HFFc6 (cell line): Measurements from ENCODE around the gene AP5B1. TPM values are rescaled to one million over a fixed set of nuclear protein-coding genes. Genes with fewer than 3 reads are reported as not detected.

ENCODE experiments used
- DNase-seq: peaks from one replicate; pipeline ENCODE4 v3.0.0-alpha.2; 2018
- H3K27ac Mint-ChIP-seq: 2 replicates; pipeline ENCODE4 v1.8.0; 2020; ENCODE audit warnings: mild to moderate bottlenecking, mixed read lengths
- H3K27me3 Mint-ChIP-seq: 2 replicates; pipeline ENCODE4 v1.8.0; 2021; ENCODE audit warnings: mild to moderate bottlenecking, moderate library complexity, mixed read lengths; ENCODE audit not compliant: insufficient read depth
- H3K36me3 Mint-ChIP-seq: 2 replicates; pipeline ENCODE4 v1.8.0; 2021; ENCODE audit warnings: low read depth, mixed read lengths
- H3K4me1 Mint-ChIP-seq: 2 replicates; pipeline ENCODE4 v1.8.0; 2020; ENCODE audit warnings: low read depth, mixed read lengths
- H3K4me3 Mint-ChIP-seq: 2 replicates; pipeline ENCODE4 v1.8.0; 2020; ENCODE audit warnings: mild to moderate bottlenecking, moderate library complexity, mixed read lengths
- H3K9me3 Mint-ChIP-seq: 2 replicates; pipeline ENCODE4 v1.8.0; 2020; ENCODE audit warnings: mild to moderate bottlenecking, mixed read lengths
- total RNA-seq, 6 experiments: library from RNA; stranded (reverse); fragmentation: NEBNext Ultra II Directional; extraction: Animal tissue kit (Norgen Biotek cat#: 25700); gene quantifications; 2 replicates in 1 of 6; 3 replicates in 5 of 6; pipeline ENCODE4 v1.2.3, GENCODE V29; 2021
- TF ChIP-seq, protein P1 (sequence below): fragments of 200-600 bp; sonication (generic); IDR thresholded peaks from 2 replicates; pipeline ENCODE4 v1.5.0; 2021; ENCODE audit warnings: antibody characterized with exemption, mild to moderate bottlenecking

Gene AP5B1
- total RNA-seq, 6 experiments from 2014 or later, result 8.7 to 11.1 (median 9.5) TPM

DNA sequence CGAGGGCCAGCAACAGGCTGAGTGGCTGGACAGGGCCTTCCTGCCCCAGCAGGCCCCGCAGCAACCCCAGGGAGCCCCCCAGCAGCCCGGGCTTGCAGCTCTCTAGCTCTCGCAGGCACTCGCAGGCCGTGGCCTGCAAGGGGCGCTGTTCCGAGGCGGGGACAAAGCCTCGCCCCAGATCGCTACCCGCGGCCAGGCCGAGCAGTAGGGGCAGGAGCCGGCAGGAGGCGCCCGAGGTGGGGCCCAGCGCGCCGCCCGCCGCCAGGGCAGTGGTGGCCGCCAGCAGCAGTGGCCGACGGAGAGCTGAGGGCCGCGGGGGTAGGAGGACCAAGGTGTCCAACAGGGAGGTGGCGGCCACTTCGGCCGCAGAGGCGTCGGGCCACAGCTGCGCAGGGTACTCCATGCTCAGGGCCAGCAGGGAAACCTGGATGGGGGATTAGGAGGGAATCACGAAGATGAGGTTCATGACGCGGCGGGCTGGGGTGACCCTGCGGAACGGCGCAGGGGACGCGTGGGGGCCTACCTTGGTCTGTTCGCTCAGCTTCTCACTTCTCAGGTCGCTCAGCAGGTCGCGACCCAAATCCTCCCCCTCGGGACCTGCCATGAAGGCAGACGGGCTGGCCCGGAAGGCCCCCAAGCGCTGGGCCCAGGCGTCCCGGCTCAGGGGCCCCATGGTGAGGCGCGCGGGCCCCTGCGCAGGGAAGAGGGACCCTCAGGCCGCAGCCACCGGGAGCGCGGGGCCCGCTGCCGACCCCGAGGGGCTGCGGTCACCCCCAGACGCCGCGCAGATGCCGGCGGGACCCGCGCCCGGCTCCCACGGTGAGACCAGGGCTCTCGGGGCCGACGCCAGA is 632 bp downstream of the AP5B1 start:
- peak overlapping the region; percentile 91 for H3K4me3 Mint-ChIP-seq
- TF ChIP-seq, protein P1, sequence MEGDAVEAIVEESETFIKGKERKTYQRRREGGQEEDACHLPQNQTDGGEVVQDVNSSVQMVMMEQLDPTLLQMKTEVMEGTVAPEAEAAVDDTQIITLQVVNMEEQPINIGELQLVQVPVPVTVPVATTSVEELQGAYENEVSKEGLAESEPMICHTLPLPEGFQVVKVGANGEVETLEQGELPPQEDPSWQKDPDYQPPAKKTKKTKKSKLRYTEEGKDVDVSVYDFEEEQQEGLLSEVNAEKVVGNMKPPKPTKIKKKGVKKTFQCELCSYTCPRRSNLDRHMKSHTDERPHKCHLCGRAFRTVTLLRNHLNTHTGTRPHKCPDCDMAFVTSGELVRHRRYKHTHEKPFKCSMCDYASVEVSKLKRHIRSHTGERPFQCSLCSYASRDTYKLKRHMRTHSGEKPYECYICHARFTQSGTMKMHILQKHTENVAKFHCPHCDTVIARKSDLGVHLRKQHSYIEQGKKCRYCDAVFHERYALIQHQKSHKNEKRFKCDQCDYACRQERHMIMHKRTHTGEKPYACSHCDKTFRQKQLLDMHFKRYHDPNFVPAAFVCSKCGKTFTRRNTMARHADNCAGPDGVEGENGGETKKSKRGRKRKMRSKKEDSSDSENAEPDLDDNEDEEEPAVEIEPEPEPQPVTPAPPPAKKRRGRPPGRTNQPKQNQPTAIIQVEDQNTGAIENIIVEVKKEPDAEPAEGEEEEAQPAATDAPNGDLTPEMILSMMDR, result peak; percentile 99
- no peaks in the 10 kb centered on the region for H3K36me3 Mint-ChIP-seq
- no peaks in the 10 kb centered on the region for H3K4me1 Mint-ChIP-seq
- peaks cover 5% of the 10 kb centered on the region; the same call in 1 of the 2 replicates for H3K27me3 Mint-ChIP-seq
- peak overlapping the region; percentile 85 for H3K27ac Mint-ChIP-seq
- H3K9me3 Mint-ChIP-seq, result no peaks in the 10 kb centered on the region
- DNase-seq, result peak; percentile 76

DNA sequence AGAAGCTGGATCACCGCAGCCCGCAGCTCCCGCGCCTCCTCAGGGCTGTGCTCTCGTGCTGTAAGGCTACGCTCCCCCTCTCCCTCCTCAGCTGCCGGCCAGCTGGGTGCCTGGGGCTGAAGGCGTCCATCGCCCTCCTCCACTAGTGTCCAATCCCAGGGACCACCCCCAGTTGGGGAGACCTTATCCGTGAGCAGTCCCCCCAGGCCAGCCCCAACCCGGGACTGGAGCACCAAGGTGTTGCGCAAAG is 1.2 kb downstream of the AP5B1 start:
- Mint-ChIP-seq H3K27me3 (peaks cover 3% of the 10 kb centered on the region; the same call in 1 of the 2 replicates), H3K36me3 (no peaks in the 10 kb centered on the region), H3K9me3 (no peaks in the 10 kb centered on the region), H3K4me3 (peak overlapping the region; percentile 91), H3K4me1 (no peaks in the 10 kb centered on the region), H3K27ac (0 out of 2 replicates have a peak overlapping the region, but pooled peaks have one; percentile 85)
- TF ChIP-seq, protein P1, result no peak
- no peak for DNase-seq

DNA sequence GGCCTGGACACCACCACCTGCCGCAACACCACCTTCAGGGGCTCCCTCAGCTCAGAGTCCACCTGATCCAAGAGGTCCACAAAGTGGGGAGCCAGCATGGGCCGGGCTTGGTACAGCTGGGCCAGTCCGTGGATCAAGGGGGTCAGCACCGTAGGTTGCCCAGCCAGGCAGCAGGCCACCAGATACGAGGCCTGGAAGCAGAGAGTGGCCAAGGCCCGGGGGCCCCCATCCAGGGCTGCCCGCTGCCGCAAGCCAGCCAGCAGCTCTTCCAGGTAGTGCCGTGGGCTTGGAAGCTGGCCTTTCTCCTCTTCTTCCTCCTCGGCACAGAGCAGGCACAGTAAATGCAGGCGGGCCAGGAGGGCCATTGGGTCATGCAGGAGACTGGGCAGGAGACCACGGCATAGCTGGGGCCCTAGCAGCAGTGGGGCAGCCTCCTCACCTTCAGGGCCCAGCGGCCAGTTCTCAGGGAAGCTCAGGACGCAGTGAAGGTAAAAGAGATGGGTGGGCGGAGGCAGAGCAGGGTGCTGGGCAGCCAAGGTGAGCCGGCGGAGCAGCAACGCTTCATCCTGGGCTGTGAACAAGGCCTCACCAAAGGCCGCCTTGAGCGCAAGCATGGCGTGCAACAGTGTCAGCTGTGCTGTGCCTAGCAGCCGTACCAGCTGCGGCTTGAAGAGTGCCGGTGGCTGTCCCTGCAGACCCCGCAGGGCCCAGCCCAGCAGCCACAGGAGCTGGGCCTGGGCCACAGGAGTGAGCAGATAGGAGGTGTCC is 1.7 kb downstream of the AP5B1 start:
- peaks cover 3% of the 10 kb centered on the region; the same call in 1 of the 2 replicates for H3K27me3 Mint-ChIP-seq
- peak overlapping the region; percentile 91 for H3K4me3 Mint-ChIP-seq
- peaks cover 2% of the 10 kb centered on the region for H3K4me1 Mint-ChIP-seq
- H3K36me3 Mint-ChIP-seq, result no peaks in the 10 kb centered on the region
- H3K27ac Mint-ChIP-seq, result no peak overlapping the region
- DNase-seq, result no peak
- TF ChIP-seq, protein P1, result no peak
- H3K9me3 Mint-ChIP-seq, result no peaks in the 10 kb centered on the region

DNA sequence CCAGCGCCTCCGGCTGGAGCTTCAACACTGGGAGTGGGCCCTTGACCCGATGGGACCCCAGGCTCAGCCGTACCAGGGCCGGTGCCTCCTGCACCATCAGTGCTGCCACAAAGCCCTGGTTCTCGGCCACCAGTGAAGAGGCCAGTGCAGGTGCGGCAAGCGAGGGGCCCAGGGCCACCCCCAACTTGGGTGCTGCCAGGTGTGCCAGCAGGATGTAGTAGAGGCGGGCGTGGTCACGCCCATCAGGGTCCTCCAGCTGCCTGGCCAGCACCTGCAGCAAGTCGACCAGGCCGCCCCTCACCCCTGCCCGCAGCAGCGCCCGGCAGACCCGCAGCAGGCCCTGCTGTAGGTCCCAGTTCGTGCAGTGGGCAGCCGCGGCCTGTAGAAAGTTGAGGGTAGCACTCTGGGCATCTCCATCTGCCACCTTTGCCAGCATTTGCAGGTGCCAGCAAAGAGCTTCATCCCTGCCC is 2.3 kb downstream of the AP5B1 start:
- DNase-seq, result no peak
- Mint-ChIP-seq H3K27me3 (peaks cover 3% of the 10 kb centered on the region), H3K9me3 (no peaks in the 10 kb centered on the region), H3K27ac (no peak overlapping the region), H3K36me3 (no peaks in the 10 kb centered on the region), H3K4me1 (peaks cover 7% of the 10 kb centered on the region), H3K4me3 (no peak overlapping the region)
- TF ChIP-seq, protein P1, result no peak

DNA sequence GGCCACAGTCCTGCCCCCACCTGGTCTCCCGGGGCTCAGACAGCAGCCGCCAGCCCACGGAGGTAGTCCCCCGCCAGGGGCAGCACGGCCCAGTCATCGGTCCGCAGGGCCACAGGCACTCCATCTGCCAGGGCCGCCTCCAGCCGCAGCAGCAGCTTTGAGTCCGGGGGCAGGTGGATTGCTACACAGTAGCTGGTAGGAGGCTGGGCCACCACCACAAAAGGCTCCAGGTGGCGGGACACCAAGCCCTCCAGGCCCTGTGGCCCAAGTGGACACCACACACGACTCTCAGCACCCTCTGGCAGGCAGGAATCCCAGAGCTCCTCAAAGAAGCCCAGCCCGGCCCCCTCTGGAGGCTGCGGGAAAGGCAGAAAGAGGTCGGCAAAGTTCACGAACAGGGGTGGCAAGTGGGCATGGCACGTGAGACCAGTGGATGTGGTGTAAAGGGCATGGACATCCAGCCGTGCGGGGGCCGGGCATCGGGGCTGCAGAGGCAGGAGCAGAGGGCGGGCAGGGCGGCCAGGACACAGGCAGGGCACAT is 2.9 kb downstream of the AP5B1 start:
- H3K4me1 Mint-ChIP-seq, result peaks cover 7% of the 10 kb centered on the region
- TF ChIP-seq, protein P1, result no peak
- DNase-seq, result no peak
- peaks cover 3% of the 10 kb centered on the region for H3K27me3 Mint-ChIP-seq
- H3K36me3 Mint-ChIP-seq, result no peaks in the 10 kb centered on the region
- H3K4me3 Mint-ChIP-seq, result peak overlapping the region; percentile 22; the same call in 1 of the 2 replicates
- H3K9me3 Mint-ChIP-seq, result no peaks in the 10 kb centered on the region
- no peak overlapping the region for H3K27ac Mint-ChIP-seq
